ENCODE data around the gene PHLPP1.
A peak's percentile ranks its signal among the peaks of the same experiment; 100 is the strongest.
"Not testable (repeated sequence)": the region's sequence is repeated elsewhere in the genome, so short reads cannot be mapped to it uniquely, and the experiment has no call there.

The PHLPP1 gene

DNA sequence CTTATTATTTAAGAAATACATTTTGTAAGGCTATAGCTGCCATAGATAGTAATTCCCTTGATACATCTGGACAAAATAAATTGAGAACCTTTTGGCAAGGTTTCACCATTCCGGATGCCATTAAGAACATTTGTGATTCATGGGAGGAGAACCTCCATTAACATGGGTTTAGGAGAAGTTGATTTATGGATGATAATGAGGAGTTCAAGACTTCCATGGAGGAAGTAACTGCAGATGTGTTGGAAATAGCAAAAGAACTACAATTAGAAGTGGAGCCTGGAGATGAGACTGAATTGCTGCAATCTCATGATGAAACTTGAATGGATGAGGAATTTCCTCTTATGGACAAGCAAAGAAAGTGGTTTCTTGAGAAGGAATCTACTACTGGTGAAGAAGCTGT, 17.3 kb downstream of the PHLPP1 start:
- no peak overlapping the region for H3K4me3 ChIP-seq (ENCODE audit: low read length)
- 0 out of 2 replicates have a peak, but pooled peaks cover 6% of the 10 kb centered on the region for H3K36me3 ChIP-seq (ENCODE audit: insufficient read depth, low read length)
- peaks cover 3% of the 10 kb centered on the region; the same call in 1 of the 2 replicates for H3K9me3 ChIP-seq (ENCODE audit: insufficient read depth, low read depth, low read length)
- no peak overlapping the region for H3K9ac ChIP-seq (ENCODE audit: low read depth, low read length)
- WGBS = 100% methylated on average over 1 of the region's 1 CpG
- no peak overlapping the region for H3K27ac ChIP-seq (ENCODE audit: low read depth, low read length)
- no peaks in the 10 kb centered on the region for H3K27me3 ChIP-seq (ENCODE audit: insufficient read depth, low read length)
- peaks cover 39% of the 10 kb centered on the region for H3K4me1 ChIP-seq (ENCODE audit: insufficient read depth, low read length)

- no peaks in the 10 kb centered on the region for H3K27me3 ChIP-seq (ENCODE audit: insufficient read depth, low read length)
- H3K4me1 ChIP-seq (ENCODE audit: insufficient read depth, low read length) = peaks cover 44% of the 10 kb centered on the region
- H3K4me3 ChIP-seq (ENCODE audit: low read length) = no peak overlapping the region
- 92% methylated on average over 1 of the region's 1 CpG for WGBS
- 0 out of 2 replicates have a peak, but pooled peaks cover 6% of the 10 kb centered on the region for H3K36me3 ChIP-seq (ENCODE audit: insufficient read depth, low read length)
- peaks cover 3% of the 10 kb centered on the region; the same call in 1 of the 2 replicates for H3K9me3 ChIP-seq (ENCODE audit: insufficient read depth, low read depth, low read length)
- H3K27ac ChIP-seq (ENCODE audit: low read depth, low read length) = no peak overlapping the region
- no peak overlapping the region for H3K9ac ChIP-seq (ENCODE audit: low read depth, low read length)
Observed at GRCh38 chr18:62734290-62734689, 18.9 kb downstream of the PHLPP1 start.

- no peak overlapping the region for H3K9ac ChIP-seq (ENCODE audit: low read depth, low read length)
- peaks cover 3% of the 10 kb centered on the region; the same call in 1 of the 2 replicates for H3K9me3 ChIP-seq (ENCODE audit: insufficient read depth, low read depth, low read length)
- H3K36me3 ChIP-seq (ENCODE audit: insufficient read depth, low read length) = 0 out of 2 replicates have a peak, but pooled peaks cover 6% of the 10 kb centered on the region
- H3K27ac ChIP-seq (ENCODE audit: low read depth, low read length) = no peak overlapping the region
- peaks cover 49% of the 10 kb centered on the region for H3K4me1 ChIP-seq (ENCODE audit: insufficient read depth, low read length)
- no peak overlapping the region for H3K4me3 ChIP-seq (ENCODE audit: low read length)
- WGBS = 100% methylated on average over 1 of the region's 1 CpG
- no peaks in the 10 kb centered on the region for H3K27me3 ChIP-seq (ENCODE audit: insufficient read depth, low read length)
Observed at GRCh38 chr18:62735387-62735786, 20.0 kb downstream of the PHLPP1 start.

DNA sequence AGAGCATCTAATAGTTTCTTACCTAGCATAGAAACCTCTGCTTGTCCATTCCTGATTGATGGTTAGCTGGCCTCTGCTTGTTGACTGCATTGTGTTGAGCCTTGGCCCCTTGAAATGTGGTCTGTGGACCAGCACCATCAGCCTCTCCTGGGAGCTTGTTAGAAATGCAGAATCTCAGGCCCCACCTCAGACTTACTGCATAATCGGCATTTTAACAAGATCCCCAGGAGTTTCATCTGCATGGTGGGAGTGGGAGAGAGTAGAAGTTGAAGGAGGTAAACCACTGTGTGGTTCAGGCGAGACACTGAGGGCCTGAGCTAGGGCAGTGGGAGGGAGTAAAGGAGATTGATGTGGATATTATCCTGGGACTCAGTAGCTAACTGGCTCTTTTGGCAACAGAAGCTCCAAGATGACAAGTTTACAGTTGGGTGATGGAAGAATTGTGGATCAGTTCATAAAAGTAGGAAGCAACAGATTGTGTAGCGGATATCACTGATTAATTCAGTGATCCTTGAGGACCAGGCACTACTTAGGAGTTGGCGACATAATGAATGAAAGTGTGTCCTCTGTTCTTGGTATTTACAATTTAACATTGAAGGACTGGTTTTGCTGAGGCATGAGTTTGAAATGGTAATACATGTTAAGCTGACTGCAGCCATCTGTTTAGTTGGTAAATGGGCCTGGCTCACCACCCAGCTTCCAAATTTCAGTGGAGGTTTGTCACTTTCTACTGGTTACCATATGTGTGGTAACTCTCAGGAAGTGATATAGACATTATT, 20.9 kb downstream of the PHLPP1 start:
- H3K27me3 ChIP-seq (ENCODE audit: insufficient read depth, low read length) = no peaks in the 10 kb centered on the region
- no peak overlapping the region for H3K27ac ChIP-seq (ENCODE audit: low read depth, low read length)
- peaks cover 3% of the 10 kb centered on the region; the same call in 1 of the 2 replicates for H3K9me3 ChIP-seq (ENCODE audit: insufficient read depth, low read depth, low read length)
- WGBS = 88% methylated on average over 4 of the region's 4 CpGs
- H3K4me3 ChIP-seq (ENCODE audit: low read length) = no peak overlapping the region
- no peak overlapping the region for H3K9ac ChIP-seq (ENCODE audit: low read depth, low read length)
- peaks cover 58% of the 10 kb centered on the region for H3K4me1 ChIP-seq (ENCODE audit: insufficient read depth, low read length)
- H3K36me3 ChIP-seq (ENCODE audit: insufficient read depth, low read length) = 0 out of 2 replicates have a peak, but pooled peaks cover 4% of the 10 kb centered on the region

GRCh38 chr18:62737241-62737873, 22.0 kb downstream of the PHLPP1 start:
- Histone ChIP-seq H3K27ac (ENCODE audit: low read depth, low read length) (peak overlapping the region; percentile 15; the same call in 1 of the 2 replicates), H3K27me3 (ENCODE audit: insufficient read depth, low read length) (no peaks in the 10 kb centered on the region), H3K9me3 (ENCODE audit: insufficient read depth, low read depth, low read length) (no peaks in the 10 kb centered on the region), H3K4me3 (ENCODE audit: low read length) (no peak overlapping the region), H3K36me3 (ENCODE audit: insufficient read depth, low read length) (no peaks in the 10 kb centered on the region), H3K4me1 (ENCODE audit: insufficient read depth, low read length) (peaks cover 68% of the 10 kb centered on the region), H3K9ac (ENCODE audit: low read depth, low read length) (no peak overlapping the region)
- WGBS = 84% methylated on average over 6 of the region's 6 CpGs

- Histone ChIP-seq H3K27ac (ENCODE audit: low read depth, low read length) (no peak overlapping the region), H3K9me3 (ENCODE audit: insufficient read depth, low read depth, low read length) (no peaks in the 10 kb centered on the region), H3K9ac (ENCODE audit: low read depth, low read length) (no peak overlapping the region), H3K36me3 (ENCODE audit: insufficient read depth, low read length) (no peaks in the 10 kb centered on the region), H3K27me3 (ENCODE audit: insufficient read depth, low read length) (no peaks in the 10 kb centered on the region), H3K4me1 (ENCODE audit: insufficient read depth, low read length) (peaks cover 78% of the 10 kb centered on the region), H3K4me3 (ENCODE audit: low read length) (no peak overlapping the region)
- 97% methylated on average over 1 of the region's 1 CpG for WGBS
Observed at GRCh38 chr18:62738639-62739038, 23.3 kb downstream of the PHLPP1 start.

GRCh38 chr18:62739911-62740310, 24.6 kb downstream of the PHLPP1 start:
- Histone ChIP-seq H3K9me3 (ENCODE audit: insufficient read depth, low read depth, low read length) (no peaks in the 10 kb centered on the region), H3K27ac (ENCODE audit: low read depth, low read length) (peak overlapping the region; percentile 24; the same call in 1 of the 2 replicates), H3K36me3 (ENCODE audit: insufficient read depth, low read length) (no peaks in the 10 kb centered on the region), H3K9ac (ENCODE audit: low read depth, low read length) (no peak overlapping the region), H3K27me3 (ENCODE audit: insufficient read depth, low read length) (no peaks in the 10 kb centered on the region), H3K4me1 (ENCODE audit: insufficient read depth, low read length) (peaks cover 84% of the 10 kb centered on the region), H3K4me3 (ENCODE audit: low read length) (no peak overlapping the region)
- WGBS = 74% methylated on average over 4 of the region's 5 CpGs

DNA sequence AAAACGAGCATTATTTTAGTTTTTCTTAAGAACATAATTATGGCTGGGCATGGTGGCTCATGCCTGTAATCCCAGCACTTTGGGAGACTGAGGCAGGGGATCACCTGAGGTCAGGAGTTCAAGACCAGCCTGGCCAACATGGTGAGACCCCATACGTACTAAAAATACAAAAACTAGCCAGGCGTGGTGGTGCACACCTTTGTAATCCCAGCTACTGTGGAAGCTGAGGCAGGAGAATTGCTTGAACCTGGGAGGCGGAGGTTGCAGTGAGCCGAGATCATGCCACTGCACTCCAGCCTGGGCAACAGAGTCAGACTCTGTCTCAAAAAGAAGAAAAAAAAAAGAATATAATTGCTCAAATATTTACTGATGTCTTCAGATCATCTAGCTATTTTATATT, 25.3 kb downstream of the PHLPP1 start:
- not testable (repeated sequence) for H3K4me3 ChIP-seq (ENCODE audit: low read length); H3K9ac ChIP-seq (ENCODE audit: low read depth, low read length); H3K36me3 ChIP-seq (ENCODE audit: insufficient read depth, low read length); H3K27me3 ChIP-seq (ENCODE audit: insufficient read depth, low read length); H3K9me3 ChIP-seq (ENCODE audit: insufficient read depth, low read depth, low read length)
- Histone ChIP-seq H3K4me1 (ENCODE audit: insufficient read depth, low read length) (peaks cover 85% of the 10 kb centered on the region), H3K27ac (ENCODE audit: low read depth, low read length) (peak overlapping the region; percentile 59; the same call in 1 of the 2 replicates)
- WGBS = 92% methylated on average over 5 of the region's 5 CpGs

DNA sequence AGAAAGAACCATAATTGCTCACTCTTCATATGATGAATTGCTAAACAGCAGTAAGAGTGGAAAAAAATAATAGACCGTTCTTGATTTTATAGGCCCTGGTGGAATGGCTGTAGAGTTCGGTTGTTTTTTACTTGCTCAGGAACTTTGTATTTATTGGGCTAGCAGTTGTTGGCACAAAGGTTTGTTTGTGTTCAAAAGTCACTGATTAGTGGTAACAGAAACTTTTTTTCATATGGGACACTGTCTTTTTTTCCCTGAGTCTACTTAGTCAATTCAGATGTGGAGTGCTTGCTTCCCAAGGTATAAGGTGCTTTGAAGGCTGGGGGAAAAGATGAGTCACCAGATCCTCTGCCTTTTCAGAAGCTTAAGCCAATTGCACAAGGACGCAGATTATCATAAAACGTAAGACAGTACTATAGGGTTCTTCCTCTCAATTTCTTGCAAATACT, 25.8 kb downstream of the PHLPP1 start:
- WGBS = 58% methylated on average over 4 of the region's 4 CpGs
- H3K27me3 ChIP-seq (ENCODE audit: insufficient read depth, low read length) = no peaks in the 10 kb centered on the region
- no peak overlapping the region for H3K4me3 ChIP-seq (ENCODE audit: low read length)
- H3K9me3 ChIP-seq (ENCODE audit: insufficient read depth, low read depth, low read length) = no peaks in the 10 kb centered on the region
- peak overlapping the region; percentile 59 for H3K27ac ChIP-seq (ENCODE audit: low read depth, low read length)
- H3K36me3 ChIP-seq (ENCODE audit: insufficient read depth, low read length) = no peaks in the 10 kb centered on the region
- peaks cover 82% of the 10 kb centered on the region for H3K4me1 ChIP-seq (ENCODE audit: insufficient read depth, low read length)
- no peak overlapping the region for H3K9ac ChIP-seq (ENCODE audit: low read depth, low read length)

DNA sequence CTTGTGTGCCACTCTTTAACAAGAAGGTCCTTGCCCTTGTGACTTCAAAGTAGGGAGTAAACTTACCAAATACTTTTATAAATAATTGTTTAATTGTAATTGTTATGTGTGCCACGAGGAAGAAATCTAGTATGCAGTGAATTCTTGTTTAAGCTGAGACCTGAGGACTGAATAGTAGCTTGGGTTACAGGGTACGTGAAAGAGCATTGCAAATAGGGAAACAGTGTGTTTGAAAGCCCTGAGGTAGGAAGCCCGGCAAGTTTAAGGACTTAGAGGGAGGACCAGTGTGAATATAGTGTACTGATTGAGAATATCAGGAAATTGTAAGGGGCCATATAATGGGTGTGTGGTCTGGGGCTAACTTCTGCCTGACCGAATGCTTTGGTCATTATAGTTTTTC, 26.2 kb downstream of the PHLPP1 start:
- no peaks in the 10 kb centered on the region for H3K36me3 ChIP-seq (ENCODE audit: insufficient read depth, low read length)
- H3K9me3 ChIP-seq (ENCODE audit: insufficient read depth, low read depth, low read length) = no peaks in the 10 kb centered on the region
- H3K27ac ChIP-seq (ENCODE audit: low read depth, low read length) = peak overlapping the region; percentile 59
- no peak overlapping the region for H3K4me3 ChIP-seq (ENCODE audit: low read length)
- no peaks in the 10 kb centered on the region for H3K27me3 ChIP-seq (ENCODE audit: insufficient read depth, low read length)
- WGBS = 45% methylated on average over 3 of the region's 4 CpGs
- peaks cover 81% of the 10 kb centered on the region for H3K4me1 ChIP-seq (ENCODE audit: insufficient read depth, low read length)
- H3K9ac ChIP-seq (ENCODE audit: low read depth, low read length) = no peak overlapping the region
